IMR-90 (cell line): ENCODE measurements around the gene KCNJ6. TPM values are rescaled to one million over a fixed set of nuclear protein-coding genes. Genes with fewer than 3 reads are reported as not detected.

ENCODE experiments used
- ATAC-seq: fragments of 200-7000 bp; cut with Tn5 transposase; 2 replicates; pipeline ENCODE4 v1.9.1; 2020; ENCODE audit warnings: low read depth, mild to moderate bottlenecking, moderate library complexity
- BruUV-seq: library from RNA; stranded (reverse); fragments of 400-500 nt; replicated peaks from 2 replicates; lab custom pipeline; 2021; lab: Mats Ljungman, UMichigan
- CTCF ChIA-PET: fragments of 300-600 bp; formaldehyde crosslinking; extraction: SDS; loops from one replicate; lab custom pipeline; 2021; ENCODE audit warnings: antibody characterized with exemption; lab: Yijun Ruan, JAX
- POLR2A ChIA-PET: fragments of 300-600 bp; sonication (Branson Sonifier 250); formaldehyde crosslinking; loops from one replicate; lab custom pipeline; 2022; ENCODE audit warnings: antibody characterized with exemption; ENCODE audit not compliant: unreplicated experiment; lab: Charles Lee
- DNase-seq: peaks from one replicate; pipeline ENCODE4 v3.0.0; 2013
- H2AFZ ChIP-seq: replicated peaks from 2 replicates; pipeline ENCODE3; 2013; ENCODE audit warnings: low read length, mild to moderate bottlenecking; ENCODE audit not compliant: poor library complexity
- H2AK5ac ChIP-seq: 2 replicates; pipeline ENCODE4 v1.6.1; 2013; ENCODE audit warnings: low read depth, low read length, inconsistent platforms
- H2AK9ac ChIP-seq: replicated peaks from 2 replicates; pipeline ENCODE3; 2013; ENCODE audit warnings: mild to moderate bottlenecking, low read depth, low read length, moderate library complexity; ENCODE audit not compliant: poor library complexity
- H2BK120ac ChIP-seq: 2 replicates; pipeline ENCODE4 v1.6.1; 2013; ENCODE audit warnings: low read depth, low read length, inconsistent platforms
- H2BK15ac ChIP-seq: 3 replicates; pipeline ENCODE4 v1.6.1; 2013; ENCODE audit warnings: low read depth, low read length, inconsistent platforms
- H2BK20ac ChIP-seq: 2 replicates; pipeline ENCODE4 v1.6.1; 2013; ENCODE audit warnings: low read depth, mild to moderate bottlenecking, inconsistent platforms, low read length, moderate library complexity
- H2BK5ac ChIP-seq: 2 replicates; pipeline ENCODE4 v1.6.1; 2013; ENCODE audit warnings: mild to moderate bottlenecking, low read depth, low read length, inconsistent platforms; ENCODE audit not compliant: poor library complexity, severe bottlenecking
- H3K14ac ChIP-seq: replicated peaks from 2 replicates; pipeline ENCODE4 v1.6.1; 2013; ENCODE audit warnings: low read depth, low read length, inconsistent platforms
- H3K18ac ChIP-seq: 2 replicates; pipeline ENCODE4 v1.6.1; 2013; ENCODE audit warnings: low read depth, low read length, control low read depth
- H3K23ac ChIP-seq: 2 replicates; pipeline ENCODE4 v1.6.1; 2013; ENCODE audit warnings: low read depth, low read length, inconsistent platforms
- H3K27ac ChIP-seq: 2 replicates; pipeline ENCODE4 v1.5.1; 2013; ENCODE audit warnings: mild to moderate bottlenecking, control low read depth, low read length; ENCODE audit not compliant: insufficient read depth
- H3K27me3 ChIP-seq: 2 replicates; pipeline ENCODE4 v1.6.1; 2013; ENCODE audit warnings: low read length; ENCODE audit not compliant: control insufficient read depth, insufficient read depth
- H3K36me3 ChIP-seq: 2 replicates; pipeline ENCODE4 v1.6.1; 2013; ENCODE audit warnings: low read length, mixed read lengths; ENCODE audit not compliant: control insufficient read depth, insufficient read depth
- H3K4ac ChIP-seq: 2 replicates; pipeline ENCODE4 v1.6.1; 2013; ENCODE audit warnings: low read depth, low read length, inconsistent platforms
- H3K4me1 ChIP-seq: 2 replicates; pipeline ENCODE4 v1.6.1; 2013; ENCODE audit warnings: low read length, mixed read lengths; ENCODE audit not compliant: control insufficient read depth, insufficient read depth
- H3K4me2 ChIP-seq: 2 replicates; pipeline ENCODE4 v1.6.1; 2013; ENCODE audit warnings: low read depth, mild to moderate bottlenecking, control low read depth, low read length, moderate library complexity
- H3K4me3 ChIP-seq: 2 replicates; pipeline ENCODE4 v1.5.1; 2013; ENCODE audit warnings: low read depth, mild to moderate bottlenecking, control low read depth, low read length, moderate library complexity; ENCODE audit not compliant: insufficient read depth
- H3K56ac ChIP-seq: 2 replicates; pipeline ENCODE4 v1.6.1; 2013; ENCODE audit warnings: low read length, inconsistent platforms; ENCODE audit not compliant: insufficient read depth; ENCODE audit errors: extremely low read depth
- H3K79me1 ChIP-seq, 2 experiments: 2 replicates each; pipeline ENCODE4 v1.6.1; 2013; ENCODE audit warnings: low read length in 2 of 2, inconsistent platforms in 1 of 2, low read depth in 1 of 2
- H3K9ac ChIP-seq: 2 replicates; pipeline ENCODE4 v1.6.1; 2013; ENCODE audit warnings: low read depth, low read length, control low read depth
- H3K9me1 ChIP-seq: 2 replicates; pipeline ENCODE4 v1.6.1; 2013; ENCODE audit warnings: low read length, inconsistent platforms; ENCODE audit not compliant: insufficient read depth
- H3K9me3 ChIP-seq: 2 replicates; pipeline ENCODE4 v1.6.1; 2013; ENCODE audit warnings: low read length; ENCODE audit not compliant: control insufficient read depth, insufficient read depth
- H4K20me1 ChIP-seq: 2 replicates; pipeline ENCODE4 v1.6.1; 2013; ENCODE audit warnings: low read length, inconsistent platforms; ENCODE audit not compliant: insufficient read depth
- H4K5ac ChIP-seq: 2 replicates; pipeline ENCODE4 v1.6.1; 2013; ENCODE audit warnings: mild to moderate bottlenecking, low read depth, low read length, control low read depth
- H4K8ac ChIP-seq, 2 experiments: 2 replicates each; pipeline ENCODE4 v1.6.1; 2013; ENCODE audit warnings: low read depth in 2 of 2, low read length in 2 of 2, control low read depth in 1 of 2, inconsistent platforms in 1 of 2
- H4K91ac ChIP-seq: 2 replicates; pipeline ENCODE4 v1.6.1; 2013; ENCODE audit warnings: low read depth, low read length, inconsistent platforms; ENCODE audit not compliant: insufficient read depth
- BHLHE40 ChIP-seq: fragments of 150-350 bp; IDR thresholded peaks from 2 replicates; pipeline ENCODE4 v1.6.1; 2016; ENCODE audit warnings: mild to moderate bottlenecking, low read depth, low read length
- NFE2L2 ChIP-seq: fragments of 150-350 bp; IDR thresholded peaks from 2 replicates; pipeline ENCODE4 v1.6.1; 2016; ENCODE audit warnings: low read depth, mild to moderate bottlenecking, low read length
- RAD21 ChIP-seq: IDR thresholded peaks from 2 replicates; pipeline ENCODE4 v1.6.1; 2012; ENCODE audit warnings: low read length, improper control_type of control experiment
- SMC3 ChIP-seq: fragments of 150-350 bp; IDR thresholded peaks from 2 replicates; pipeline ENCODE4 v1.6.1; 2016; ENCODE audit warnings: low read depth, mild to moderate bottlenecking, antibody characterized with exemption, low read length, moderate library complexity
- WGBS, 2 experiments: methylation state at CpG; one replicate each; pipeline versions ENCODE4 v1.1.5 to v1.1.7; 2013; ENCODE audit warnings: missing lambda C conversion rate in 2 of 2; ENCODE audit not compliant: insufficient read length in 1 of 2; ENCODE audit errors: extremely low coverage in 2 of 2; 5-methylcytosine and 5-hydroxymethylcytosine counted together
- dilution Hi-C: fragments of 300-500 bp; cut with HindIII; formaldehyde crosslinking; loops from one replicate; pipeline ENCODE4 v1.14.3; 2018; ENCODE audit warnings: low sequenced_read_pairs; ENCODE audit not compliant: unreplicated experiment
- in situ Hi-C: fragments of 300-500 bp; cut with MboI; formaldehyde crosslinking; loops from 3 replicates; pipeline ENCODE4 v1.14.3; 2019; ENCODE audit warnings: low sequenced_read_pairs, inconsistent platforms, mixed read lengths
- intact Hi-C: fragments of 100-400 bp; cut with micrococcal nuclease; formaldehyde crosslinking; loops from 2 replicates; pipeline ENCODE4 v1.10.0; 2022
- polyA plus RNA-seq, 3 experiments: library from polyadenylated mRNA; depleted of rRNA; stranded (reverse); fragments of >200 nt; gene quantifications; 2 replicates each; pipeline ENCODE4 v1.2.3, GENCODE V29; 2012; ENCODE audit warnings: low replicate concordance in 1 of 3
- total RNA-seq: library from RNA; depleted of rRNA; stranded (reverse); fragments of >200 nt; gene quantifications from 2 replicates; pipeline ENCODE4 v1.2.3, GENCODE V29; 2012
- TF ChIP-seq, protein P1 (sequence below): conservative IDR thresholded peaks from 2 replicates; pipeline ENCODE4 v1.5.1; 2012; ENCODE audit warnings: mild to moderate bottlenecking, low read depth, low read length, improper control_type of control experiment

Gene KCNJ6
- total and polyA plus RNA-seq, 2 of the 4 experiments (the other 2 are of a cell fraction), result under 0.01 to 0.02 TPM

DNA sequence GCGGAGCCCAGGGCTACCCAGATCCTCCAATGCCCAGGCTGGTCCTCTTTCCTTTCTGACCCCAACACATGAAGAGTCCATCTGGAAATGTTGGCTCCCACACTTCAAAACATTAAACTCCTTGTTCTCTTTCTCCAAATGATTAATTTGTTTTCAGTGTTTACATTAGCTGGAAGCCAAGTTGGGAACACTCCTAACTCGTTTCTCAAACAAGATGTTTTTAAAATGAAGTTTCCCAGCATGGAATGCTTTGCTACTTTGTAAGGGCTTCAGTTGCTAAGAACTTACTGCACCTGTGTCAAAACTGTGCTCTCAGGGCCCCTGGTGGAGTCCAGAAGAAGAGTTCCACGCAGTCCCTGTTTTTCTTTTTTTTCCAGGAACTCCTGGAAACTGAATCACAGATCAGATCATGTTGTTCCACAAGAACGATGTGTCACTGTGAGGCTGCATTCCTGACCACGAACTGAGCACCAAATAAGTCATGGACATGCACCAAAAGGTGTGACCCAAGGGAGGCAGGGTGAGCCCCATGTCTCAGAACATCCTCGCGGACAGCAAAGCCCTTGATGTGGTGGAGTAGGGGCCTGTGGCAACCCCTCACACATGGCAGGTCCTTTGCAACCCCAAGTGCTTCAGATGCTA lies 257.3 kb downstream of the KCNJ6 start:
- H3K27me3 ChIP-seq, result peaks cover 20% of the 10 kb centered on the region
- no peak overlapping the region for H3K56ac ChIP-seq
- CTCF ChIA-PET, result no interaction called here
- DNase-seq (peak; percentile 72), ATAC-seq (peak; percentile 73)
- H3K4ac ChIP-seq, result no peak overlapping the region
- intact Hi-C loops, result no loop called here
- H3K4me1 ChIP-seq, result peaks cover 6% of the 10 kb centered on the region
- no peak overlapping the region for H4K5ac ChIP-seq
- H3K9ac ChIP-seq, result no peak overlapping the region
- H3K18ac ChIP-seq, result no peak overlapping the region
- peaks cover 3% of the 10 kb centered on the region; the same call in 1 of the 2 replicates for H4K20me1 ChIP-seq
- H3K36me3 ChIP-seq, result no peaks in the 10 kb centered on the region
- H3K14ac ChIP-seq, result no peak overlapping the region
- no peak overlapping the region for H3K23ac ChIP-seq
- H2BK120ac ChIP-seq, result no peak overlapping the region
- H2BK15ac ChIP-seq, result no peak overlapping the region
- no peaks in the 10 kb centered on the region for H3K79me1 ChIP-seq
- no peaks in the 10 kb centered on the region for H3K9me3 ChIP-seq
- H2AK5ac ChIP-seq, result no peak overlapping the region
- no peak overlapping the region for H3K4me3 ChIP-seq
- H2AFZ ChIP-seq, result peak overlapping the region; percentile 28
- no peak overlapping the region for H4K8ac ChIP-seq
- BruUV-seq, result no TSS peak
- POLR2A ChIA-PET, result no interaction called here
- H2AK9ac ChIP-seq, result no peak overlapping the region
- TF ChIP-seq SMC3, result 0 out of 2 replicates have a peak, but pooled peaks have one; percentile 11
- TF ChIP-seq, protein P1, sequence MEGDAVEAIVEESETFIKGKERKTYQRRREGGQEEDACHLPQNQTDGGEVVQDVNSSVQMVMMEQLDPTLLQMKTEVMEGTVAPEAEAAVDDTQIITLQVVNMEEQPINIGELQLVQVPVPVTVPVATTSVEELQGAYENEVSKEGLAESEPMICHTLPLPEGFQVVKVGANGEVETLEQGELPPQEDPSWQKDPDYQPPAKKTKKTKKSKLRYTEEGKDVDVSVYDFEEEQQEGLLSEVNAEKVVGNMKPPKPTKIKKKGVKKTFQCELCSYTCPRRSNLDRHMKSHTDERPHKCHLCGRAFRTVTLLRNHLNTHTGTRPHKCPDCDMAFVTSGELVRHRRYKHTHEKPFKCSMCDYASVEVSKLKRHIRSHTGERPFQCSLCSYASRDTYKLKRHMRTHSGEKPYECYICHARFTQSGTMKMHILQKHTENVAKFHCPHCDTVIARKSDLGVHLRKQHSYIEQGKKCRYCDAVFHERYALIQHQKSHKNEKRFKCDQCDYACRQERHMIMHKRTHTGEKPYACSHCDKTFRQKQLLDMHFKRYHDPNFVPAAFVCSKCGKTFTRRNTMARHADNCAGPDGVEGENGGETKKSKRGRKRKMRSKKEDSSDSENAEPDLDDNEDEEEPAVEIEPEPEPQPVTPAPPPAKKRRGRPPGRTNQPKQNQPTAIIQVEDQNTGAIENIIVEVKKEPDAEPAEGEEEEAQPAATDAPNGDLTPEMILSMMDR, result peak; percentile 33
- no peak for TF ChIP-seq BHLHE40
- TF ChIP-seq NFE2L2, result peak; percentile 60; the same call in 1 of the 2 replicates
- peak; percentile 46; the same call in 1 of the 2 replicates for TF ChIP-seq RAD21
- in situ Hi-C loops, result no loop called here
- no CpG with 5 or more reads among the region's 7 CpGs for WGBS, 2 experiments
- no peaks in the 10 kb centered on the region for H3K9me1 ChIP-seq
- no peak overlapping the region for H4K91ac ChIP-seq
- no peak overlapping the region for H2BK20ac ChIP-seq
- H3K4me2 ChIP-seq, result no peak overlapping the region
- H3K27ac ChIP-seq, result no peak overlapping the region
- no peak overlapping the region for H2BK5ac ChIP-seq
- dilution Hi-C loops, result no loop called here
